DMS53 (cell line): ENCODE data around the gene ALG8.
"Not testable (repeated sequence)": the region's sequence is repeated elsewhere in the genome, so short reads cannot be mapped to it uniquely, and the experiment has no call there.

Experiments used
- DNase-seq: peaks from one replicate; lab custom pipeline; 2025; lab: John Stamatoyannopoulos, UW

ALG8 gene

DNA sequence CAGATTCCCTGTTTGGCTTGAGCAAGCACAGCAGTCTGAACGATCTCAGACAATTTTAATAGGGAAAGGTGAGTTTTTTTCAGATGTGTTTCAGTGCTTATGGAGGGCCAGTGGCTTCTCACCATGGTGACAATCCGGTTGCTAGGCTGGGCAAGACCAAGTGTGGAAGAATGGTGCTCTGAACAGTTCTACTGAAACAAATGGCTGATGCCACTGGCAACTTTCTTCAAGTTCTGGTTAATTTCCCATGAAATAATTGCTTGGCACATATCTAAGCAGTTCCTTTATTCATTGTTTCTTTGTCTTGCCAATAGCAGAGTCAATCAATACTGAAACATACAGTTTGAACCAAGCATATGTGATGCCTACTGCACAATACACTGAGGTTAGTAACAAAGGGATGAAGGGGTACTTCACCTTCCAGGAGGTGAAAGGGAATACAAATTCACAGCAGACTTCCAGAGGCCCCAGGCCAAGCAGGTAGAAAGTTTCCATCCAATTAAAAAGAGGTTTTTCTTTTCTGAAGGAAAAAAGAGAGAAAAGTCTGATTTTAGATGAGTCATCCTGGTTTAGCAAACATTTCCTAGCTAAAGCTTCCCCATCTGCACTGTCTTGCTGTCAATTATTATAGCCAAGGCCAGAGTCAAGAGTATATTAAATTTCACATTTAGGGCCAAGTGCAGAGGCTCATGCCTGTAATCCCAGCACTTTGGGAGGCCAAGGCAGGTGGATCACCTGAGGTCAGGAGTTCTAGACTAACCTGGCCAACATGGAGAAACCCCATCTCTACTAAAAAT lies 38.6 kb downstream of the ALG8 start:
- DNase-seq, result peak; percentile 95

DNA sequence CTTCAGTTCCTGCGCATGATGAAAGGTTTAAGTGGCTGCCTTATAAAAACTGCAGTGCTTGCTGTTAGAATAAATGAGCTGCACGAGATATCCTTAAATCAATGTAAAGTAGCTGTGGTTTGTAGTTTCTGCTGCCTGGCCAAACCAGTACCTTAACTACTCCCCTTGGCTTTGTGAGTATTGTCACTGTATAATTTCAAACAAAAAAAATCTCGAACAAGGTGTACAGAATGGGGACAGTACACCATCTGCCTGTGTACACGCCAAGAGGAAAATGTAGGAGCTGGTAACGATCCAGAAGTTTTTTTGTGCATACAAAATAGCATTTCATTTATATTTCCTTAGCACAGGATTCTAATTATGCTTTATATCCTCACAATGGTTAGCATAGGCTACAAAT lies 39.2 kb downstream of the ALG8 start:
- DNase-seq, result no peak

- DNase-seq, result no peak
These were observed 39.8 kb downstream of the ALG8 start for GRCh38 chr11:78099666-78100065.

- DNase-seq, result no peak
These were observed 41.6 kb downstream of the ALG8 start for GRCh38 chr11:78097666-78098385.

DNA sequence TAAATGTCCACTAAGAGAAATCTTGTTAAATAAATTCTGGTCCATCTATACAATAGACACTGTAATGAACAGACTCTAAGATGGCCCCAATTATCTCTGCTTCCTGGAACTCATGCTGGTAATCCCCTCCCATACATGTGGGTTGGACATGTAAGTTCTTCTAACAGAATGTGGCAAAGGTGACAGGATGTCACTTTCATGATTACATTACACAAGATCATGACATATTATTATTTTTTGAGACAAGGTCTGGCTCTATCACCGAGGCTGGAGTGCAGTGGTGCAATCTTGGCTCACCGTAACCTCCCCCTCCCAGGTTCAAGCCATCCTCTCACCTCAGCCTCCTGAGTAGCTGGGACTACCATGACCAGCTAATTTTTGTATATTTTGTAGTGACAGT lies 45.2 kb downstream of the ALG8 start:
- DNase-seq, result no peak

- DNase-seq, result not testable (repeated sequence)
These were observed 52.8 kb downstream of the ALG8 start for GRCh38 chr11:78086521-78087074.

GRCh38 chr11:78085972-78086371 lies 53.5 kb downstream of the ALG8 start:
- peak; percentile 35 for DNase-seq

DNA sequence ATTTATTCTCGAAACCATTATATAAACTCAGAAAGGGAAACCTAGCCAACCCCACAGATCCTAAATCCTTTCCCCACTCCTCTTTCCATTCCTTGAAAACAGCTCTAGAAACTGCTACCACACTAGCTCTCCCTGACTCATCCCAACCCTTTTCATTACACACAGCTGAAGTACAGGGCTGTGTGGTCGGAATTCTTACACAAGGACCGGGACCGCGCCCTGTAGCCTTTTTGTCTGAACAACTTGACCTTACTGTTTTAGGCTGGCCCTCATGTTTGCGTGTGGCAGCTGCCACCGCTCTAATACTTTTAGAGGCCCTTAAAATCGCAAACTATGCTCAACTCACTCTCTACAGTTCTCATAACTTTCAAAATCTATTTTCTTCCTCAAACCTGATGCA lies 54.9 kb downstream of the ALG8 start:
- DNase-seq, result not testable (repeated sequence)

GRCh38 chr11:78083021-78083420 lies 56.4 kb downstream of the ALG8 start:
- DNase-seq, result no peak

DNA sequence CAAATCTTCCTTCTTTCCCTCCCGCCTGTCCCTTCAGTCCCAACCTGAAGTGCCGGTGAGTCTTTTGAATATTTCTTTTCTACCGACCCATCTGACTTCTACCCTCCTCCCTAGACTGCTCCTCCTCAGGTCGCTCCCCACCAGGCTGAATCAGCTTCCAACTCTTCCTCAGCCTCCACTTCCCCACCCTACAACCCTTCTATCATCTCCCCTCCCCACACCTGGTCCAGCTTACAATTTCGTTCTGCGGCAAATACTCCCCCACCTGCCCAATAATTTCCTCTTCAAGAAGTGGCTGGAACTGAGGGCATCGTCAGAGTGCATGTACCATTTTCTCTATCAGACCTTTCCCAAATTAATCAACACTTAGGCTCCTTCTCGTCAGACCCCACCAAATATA lies 57.3 kb downstream of the ALG8 start:
- DNase-seq, result no peak

GRCh38 chr11:78081583-78081982 lies 57.8 kb downstream of the ALG8 start:
- no peak for DNase-seq

GRCh38 chr11:78080818-78081495 lies 58.5 kb downstream of the ALG8 start:
- DNase-seq, result peak; percentile 33

DNA sequence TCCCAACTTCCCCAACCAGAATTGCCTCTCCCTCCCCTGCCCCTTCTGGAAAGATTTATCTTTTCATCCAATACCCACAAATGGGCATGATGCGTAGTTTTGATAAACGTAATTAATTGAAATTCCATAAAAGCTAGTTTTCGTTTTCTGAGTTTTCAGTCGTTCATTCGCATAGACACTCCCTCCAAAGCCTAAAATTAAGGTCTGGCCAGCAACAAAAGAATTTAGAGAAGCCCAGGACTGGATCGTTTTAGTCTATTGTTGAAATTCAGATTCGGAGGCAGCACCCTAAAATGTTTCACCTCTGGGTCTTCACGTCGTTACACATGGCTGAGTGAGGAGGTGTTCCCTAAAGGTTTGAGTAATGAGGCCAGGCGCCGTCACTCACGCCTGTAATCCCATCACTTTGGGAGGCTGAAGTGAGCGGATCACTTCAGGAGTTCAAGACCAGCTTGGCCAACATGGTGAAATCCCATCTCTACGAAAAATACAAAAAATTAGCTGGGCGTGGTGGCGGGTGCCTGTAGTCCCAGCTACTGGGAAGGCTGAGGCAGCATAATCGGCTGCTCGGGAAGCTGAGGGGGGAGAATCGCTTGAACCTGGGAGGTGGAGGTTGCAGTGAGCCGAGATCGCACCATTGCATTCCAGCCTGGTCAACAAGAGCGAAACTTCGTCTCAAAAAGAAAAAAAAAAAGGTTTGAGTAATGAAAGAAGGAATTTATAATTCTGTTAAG lies 59.2 kb downstream of the ALG8 start:
- DNase-seq, result peak; percentile 73

GRCh38 chr11:78079232-78080083 lies 60.0 kb downstream of the ALG8 start, which contains the start of gene NDUFC2:
Gene NDUFC2 (minus strand): TSS chr11:78079862. CDS start chr11:78079744, 118 bp downstream.
- DNase-seq, result peak; percentile 96

DNA sequence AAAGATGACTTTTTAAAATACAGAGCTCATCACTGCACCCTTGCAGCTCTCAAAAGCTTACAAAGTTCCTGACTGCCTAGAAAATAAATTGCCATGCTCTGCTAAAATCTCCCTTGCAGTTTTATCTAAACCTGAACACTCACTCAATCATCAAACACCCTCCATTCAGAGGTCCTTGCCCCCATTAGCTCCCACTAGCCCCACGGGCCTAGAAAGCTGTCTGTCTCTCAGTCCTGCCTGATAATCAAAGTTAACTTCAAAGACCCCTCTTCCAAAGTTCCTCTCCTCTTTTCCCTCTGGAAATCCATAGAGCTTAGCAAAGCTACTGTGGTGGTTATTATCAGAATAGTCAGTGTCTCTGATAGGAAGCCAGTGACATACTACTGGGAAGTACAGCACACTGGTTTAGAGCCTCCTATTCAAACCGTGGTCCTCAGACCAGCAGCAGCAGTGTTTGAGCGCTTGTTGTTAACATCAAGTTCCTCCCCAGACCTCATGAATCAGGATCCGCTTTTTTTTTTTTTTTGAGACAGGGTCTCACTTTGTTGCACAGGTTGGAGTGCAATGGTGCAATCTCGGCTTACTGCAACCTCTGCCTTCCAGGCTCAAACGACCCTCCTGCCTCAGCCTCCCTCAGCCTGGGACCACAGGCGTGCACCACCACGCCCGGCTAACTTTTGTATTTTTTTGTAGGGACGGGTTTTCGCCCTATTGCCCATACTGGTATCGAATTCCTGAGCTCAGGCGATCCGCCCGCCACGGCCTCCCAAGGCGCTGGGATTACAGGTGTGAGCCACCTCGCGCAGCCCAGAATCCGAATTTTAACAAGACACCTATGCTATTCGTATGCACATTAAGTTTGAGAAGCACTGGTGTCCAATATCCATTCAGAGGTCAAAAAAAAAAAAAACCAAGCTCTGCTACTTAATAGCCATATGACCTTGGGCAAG lies 60.9 kb downstream of the ALG8 start:
- DNase-seq, result no peak

- DNase-seq, result not testable (repeated sequence)
These were observed 61.8 kb downstream of the ALG8 start for GRCh38 chr11:78077592-78077991.

DNA sequence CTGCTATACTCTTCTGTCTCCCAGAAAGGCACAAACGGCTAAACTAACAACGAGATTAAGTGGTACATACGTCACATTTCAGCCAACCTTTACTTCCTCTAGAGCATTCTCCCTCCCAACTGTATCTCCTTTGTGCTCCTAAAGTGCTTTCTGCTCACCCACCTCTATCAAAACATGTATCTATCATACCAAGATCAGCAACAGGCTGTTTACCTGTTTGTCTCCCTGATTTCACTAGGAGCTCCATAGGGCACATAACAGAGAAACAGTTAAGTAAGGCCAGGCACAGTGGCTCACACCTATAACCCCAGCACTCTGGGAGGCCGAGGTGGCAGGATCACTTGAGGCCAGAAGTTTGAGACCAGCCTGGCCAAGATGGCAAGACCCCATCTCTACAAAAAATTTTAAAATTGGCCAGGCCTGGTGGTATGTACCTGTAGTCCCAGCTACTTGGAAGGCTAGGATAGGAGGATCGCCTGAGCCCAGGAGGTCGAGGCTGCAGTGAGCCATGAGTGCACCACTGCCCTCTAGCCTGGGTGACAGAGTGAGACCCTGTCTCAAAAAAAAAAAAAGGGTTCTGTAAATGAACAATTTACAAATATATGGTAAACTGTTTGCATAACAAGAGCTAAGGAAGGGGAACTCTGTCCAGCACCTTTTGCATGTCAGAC lies 62.6 kb downstream of the ALG8 start:
- DNase-seq, result no peak

- no peak for DNase-seq
These were observed 64.7 kb downstream of the ALG8 start for GRCh38 chr11:78074756-78075155.

DNA sequence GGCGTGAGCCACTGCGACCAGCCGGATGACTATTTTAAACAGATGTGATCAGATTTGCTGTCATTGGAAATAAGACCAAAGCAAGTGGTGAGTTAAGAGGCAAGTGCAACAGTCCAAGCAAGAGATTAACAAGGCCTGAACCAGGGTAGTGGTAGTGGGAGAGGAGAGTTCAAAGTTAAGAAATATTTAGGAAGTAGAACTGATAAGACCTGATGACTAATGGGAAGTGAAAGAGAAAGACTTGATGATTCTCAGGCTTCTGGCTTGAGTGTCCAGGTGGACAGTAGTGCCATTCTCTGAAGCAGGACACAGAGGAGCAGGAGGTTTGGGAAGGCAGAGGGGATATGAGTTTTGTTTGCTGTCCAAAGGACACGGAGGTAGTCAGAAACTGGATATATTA lies 67.0 kb downstream of the ALG8 start:
- no peak for DNase-seq
